ENCODE results near the gene RGS13. TPM values are rescaled to one million over a fixed set of nuclear protein-coding genes. Genes with fewer than 3 reads are reported as not detected.

Gene RGS13
- total RNA-seq, 1 donor from 2014 or later: not detected

GRCh38 chr1:192702212-192702902 lies 66.4 kb downstream of the RGS13 start:
- peak; percentile 87 for DNase-seq (ENCODE audit: low read depth)
- H3K36me3 ChIP-seq (ENCODE audit: control insufficient read depth, insufficient read depth, low read length): no peaks in the 10 kb centered on the region
- no peaks in the 10 kb centered on the region for H3K27me3 ChIP-seq (ENCODE audit: control insufficient read depth, insufficient read depth, low read length)
- no peak for TF ChIP-seq CTCF (IDR thresholded peaks at IDR 0.05; ENCODE audit: insufficient read depth, low read length, severe bottlenecking)
- FAIRE-seq: no peak
- no peak overlapping the region for H3K4me3 ChIP-seq (ENCODE audit: low read depth, low read length)

DNA sequence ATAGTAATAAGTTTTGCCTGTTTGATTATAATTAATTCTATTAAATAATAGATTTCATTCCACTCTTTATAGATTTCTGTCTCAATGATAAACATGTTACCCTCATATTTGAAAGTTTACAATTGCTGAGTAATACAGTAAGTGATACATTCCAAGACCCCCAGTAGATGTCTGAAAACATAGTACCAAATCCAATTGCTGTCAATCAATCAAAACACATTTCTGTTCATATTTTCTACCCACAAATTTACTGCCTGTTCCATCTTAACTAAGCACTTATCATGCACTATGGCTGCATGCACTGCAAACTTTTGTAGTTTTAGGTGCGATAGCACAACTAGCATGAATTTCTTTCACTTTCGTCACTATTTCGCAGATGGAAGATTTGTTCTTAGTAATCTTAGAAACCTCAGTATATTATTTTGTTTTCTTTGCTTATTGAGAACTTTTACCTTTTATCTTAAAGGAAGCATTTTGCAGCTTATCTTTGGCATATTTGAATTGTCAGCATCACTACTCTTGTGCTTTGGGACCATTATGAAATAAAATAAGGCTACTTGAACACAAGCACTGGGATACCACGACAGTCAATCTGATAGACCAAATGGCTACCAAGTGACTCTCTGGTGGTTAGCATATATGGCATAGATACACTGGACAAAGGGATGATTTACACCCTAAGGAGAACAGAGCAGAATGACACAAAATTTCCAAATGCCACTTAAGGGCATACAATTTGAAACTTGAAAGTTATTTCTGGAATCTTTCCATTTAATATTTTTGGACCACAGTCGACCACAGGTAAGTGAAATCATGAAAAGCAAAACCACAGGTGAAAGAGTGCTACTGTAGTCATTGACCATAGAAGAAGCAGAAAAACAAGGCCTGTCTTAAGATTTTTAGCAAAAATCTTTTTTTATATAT lies 67.6 kb downstream of the RGS13 start:
- FAIRE-seq (no peak), DNase-seq (ENCODE audit: low read depth) (no peak)
- H3K27me3 ChIP-seq (ENCODE audit: control insufficient read depth, insufficient read depth, low read length): no peaks in the 10 kb centered on the region
- H3K4me3 ChIP-seq (ENCODE audit: low read depth, low read length): no peak overlapping the region
- no peaks in the 10 kb centered on the region for H3K36me3 ChIP-seq (ENCODE audit: control insufficient read depth, insufficient read depth, low read length)
- TF ChIP-seq CTCF (IDR thresholded peaks at IDR 0.05; ENCODE audit: insufficient read depth, low read length, severe bottlenecking): no peak

DNA sequence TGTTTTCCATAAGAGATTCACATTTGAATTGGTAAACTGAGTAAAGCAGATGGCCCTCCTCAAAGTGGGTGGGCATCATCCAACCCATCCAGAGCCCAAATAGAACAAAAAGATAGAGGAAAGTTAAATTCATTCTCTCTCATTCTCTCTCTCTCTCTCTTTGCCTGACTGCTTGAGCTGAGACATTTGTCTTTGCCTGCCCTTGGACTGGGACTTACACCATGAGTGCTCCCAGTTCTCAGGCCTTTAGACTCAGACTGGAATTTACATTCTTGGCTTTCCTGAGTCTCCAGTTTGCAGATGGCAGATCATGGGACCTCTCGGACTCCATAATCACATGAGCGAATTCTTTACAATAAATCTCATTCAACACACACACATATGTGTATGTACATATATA lies 69.6 kb downstream of the RGS13 start:
- FAIRE-seq: no peak
- no peak for DNase-seq (ENCODE audit: low read depth)
- H3K4me3 ChIP-seq (ENCODE audit: low read depth, low read length): no peak overlapping the region
- no peaks in the 10 kb centered on the region for H3K36me3 ChIP-seq (ENCODE audit: control insufficient read depth, insufficient read depth, low read length)
- no peak for TF ChIP-seq CTCF (IDR thresholded peaks at IDR 0.05; ENCODE audit: insufficient read depth, low read length, severe bottlenecking)
- H3K27me3 ChIP-seq (ENCODE audit: control insufficient read depth, insufficient read depth, low read length): no peaks in the 10 kb centered on the region

DNA sequence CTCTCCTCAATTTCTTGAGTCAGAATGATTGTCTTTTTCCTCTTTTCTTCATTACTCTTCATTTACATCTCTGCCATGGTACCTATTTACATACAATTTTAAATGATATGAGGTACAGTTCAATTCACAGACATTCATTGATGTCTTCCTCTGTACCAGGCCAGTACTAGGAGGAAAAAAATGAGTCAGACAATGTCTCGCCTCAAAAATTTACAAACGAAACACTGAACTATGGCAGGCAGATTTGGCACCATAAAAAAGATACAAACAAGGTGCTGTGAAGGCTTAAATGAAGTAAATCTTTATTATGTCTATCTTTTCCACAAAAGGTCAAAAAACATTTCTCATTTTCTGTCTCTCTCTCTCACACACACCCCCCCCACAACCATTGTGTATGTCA lies 71.0 kb downstream of the RGS13 start:
- no peak for FAIRE-seq
- no peak for DNase-seq (ENCODE audit: low read depth)
- Histone ChIP-seq H3K27me3 (ENCODE audit: control insufficient read depth, insufficient read depth, low read length) (no peaks in the 10 kb centered on the region), H3K4me3 (ENCODE audit: low read depth, low read length) (no peak overlapping the region), H3K36me3 (ENCODE audit: control insufficient read depth, insufficient read depth, low read length) (no peaks in the 10 kb centered on the region)
- no peak for TF ChIP-seq CTCF (IDR thresholded peaks at IDR 0.05; ENCODE audit: insufficient read depth, low read length, severe bottlenecking)

DNA sequence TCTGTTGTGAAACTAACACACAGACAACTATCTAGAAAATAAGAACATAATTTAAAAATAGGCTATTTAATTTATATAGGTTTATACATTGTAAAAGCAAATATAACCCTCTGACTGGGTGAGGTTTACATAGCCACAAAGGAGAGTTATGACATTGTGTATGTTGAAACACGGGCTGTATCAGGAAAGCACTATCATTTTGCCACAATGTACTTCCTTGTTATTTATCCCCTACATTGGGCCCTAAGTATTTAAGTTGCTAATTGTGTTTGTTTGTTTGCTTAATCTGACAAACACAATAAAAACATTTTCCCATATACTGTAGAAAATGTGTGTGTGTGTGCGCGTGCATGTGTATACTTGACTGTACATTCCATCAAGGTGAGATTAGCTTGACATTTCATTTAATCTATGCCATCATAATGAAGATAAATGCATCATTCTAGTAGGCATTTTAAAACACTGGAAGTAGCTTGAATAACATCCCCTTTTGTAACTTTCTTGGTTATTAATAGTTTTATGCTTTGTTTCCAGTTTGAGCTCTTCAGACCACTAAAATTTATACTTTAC lies 72.1 kb downstream of the RGS13 start:
- FAIRE-seq (no peak), DNase-seq (ENCODE audit: low read depth) (peak; percentile 55)
- H3K4me3 ChIP-seq (ENCODE audit: low read depth, low read length): no peak overlapping the region
- H3K36me3 ChIP-seq (ENCODE audit: control insufficient read depth, insufficient read depth, low read length): no peaks in the 10 kb centered on the region
- no peak for TF ChIP-seq CTCF (IDR thresholded peaks at IDR 0.05; ENCODE audit: insufficient read depth, low read length, severe bottlenecking)
- H3K27me3 ChIP-seq (ENCODE audit: control insufficient read depth, insufficient read depth, low read length): no peaks in the 10 kb centered on the region
